HL-60/S4 treated with retinoic acid at 250 ng/mL for 4 days and 3 days (cell line): Measurements from ENCODE around the gene SMIM27.
"Not testable (repeated sequence)": the region's sequence is repeated elsewhere in the genome, so short reads cannot be mapped to it uniquely, and the experiment has no call there.

Experiments
- in situ Hi-C: fragments of 300-500 bp; cut with MboI; formaldehyde crosslinking; loops from 2 replicates; pipeline ENCODE4 v1.7.0; 2022; ENCODE audit warnings: low sequenced_read_pairs

SMIM27 gene

GRCh38 chr9:32552172-32552872 is at the start of gene SMIM27, which contains the start of gene TOPORS:
SMIM27 (plus strand) TSS chr9:32552327; CDS start chr9:32552435, 108 bp downstream.
TOPORS (minus strand) TSS chr9:32552586; CDS start chr9:32552436, 150 bp downstream.
- in situ Hi-C loops: no loop called here

GRCh38 chr9:32502464-32502863 is 49.7 kb upstream of the SMIM27 start:
- in situ Hi-C loops: no loop called here

- in situ Hi-C loops: no loop called here
Measured at GRCh38 chr9:32503008-32503407, 49.1 kb upstream of the SMIM27 start.

GRCh38 chr9:32508728-32509127 is 43.4 kb upstream of the SMIM27 start:
- in situ Hi-C loops: no loop called here

GRCh38 chr9:32516241-32516640 is 35.9 kb upstream of the SMIM27 start:
- in situ Hi-C loops: no loop called here

- in situ Hi-C loops: no loop called here
Measured at GRCh38 chr9:32518276-32518675, 33.9 kb upstream of the SMIM27 start.

GRCh38 chr9:32523910-32524309 is 28.2 kb upstream of the SMIM27 start:
- in situ Hi-C loops: no loop called here

GRCh38 chr9:32524558-32524891 is 27.6 kb upstream of the SMIM27 start:
- in situ Hi-C loops: not testable (repeated sequence)

- in situ Hi-C loops: no loop called here
Measured at GRCh38 chr9:32524892-32525708, 27.0 kb upstream of the SMIM27 start.

- in situ Hi-C loops: no loop called here
Measured at GRCh38 chr9:32525709-32526030, 26.5 kb upstream of the SMIM27 start.

- in situ Hi-C loops: no loop called here
Measured at GRCh38 chr9:32526041-32526706, 26.0 kb upstream of the SMIM27 start, which contains the start of gene RIGI. RIGI (minus strand) TSS chr9:32526196; CDS start chr9:32526166, 30 bp downstream.

- in situ Hi-C loops: no loop called here
Measured at GRCh38 chr9:32526707-32527048, 25.4 kb upstream of the SMIM27 start.

GRCh38 chr9:32533336-32533735 is 18.8 kb upstream of the SMIM27 start:
- in situ Hi-C loops: no loop called here

- in situ Hi-C loops: no loop called here
Measured at GRCh38 chr9:32533816-32534215, 18.3 kb upstream of the SMIM27 start.

- in situ Hi-C loops: no loop called here
Measured at GRCh38 chr9:32543047-32543446, 9.1 kb upstream of the SMIM27 start.

GRCh38 chr9:32545884-32546283 is 6.2 kb upstream of the SMIM27 start:
- in situ Hi-C loops: no loop called here

GRCh38 chr9:32548213-32548612 is 3.9 kb upstream of the SMIM27 start:
- in situ Hi-C loops: not testable (repeated sequence)

GRCh38 chr9:32550150-32550561 is 2.0 kb upstream of the SMIM27 start:
- in situ Hi-C loops: no loop called here

- in situ Hi-C loops: no loop called here
Measured at GRCh38 chr9:32550562-32551275, 1.4 kb upstream of the SMIM27 start.

GRCh38 chr9:32551276-32552051 is 663 bp upstream of the SMIM27 start:
- in situ Hi-C loops: no loop called here
